Stimulated activated CD4-positive, alpha-beta T cell treated with anti-CD3 and anti-CD28 coated beads, Interleukin-2, amount 100 ng/mL, for 24 hours (primary cell): ENCODE data around the gene RFT1.

Experiments
- DNase-seq, 2 donors: peaks; one replicate each; pipeline ENCODE4 v3.0.0-alpha.2; 2020

The RFT1 gene

DNA sequence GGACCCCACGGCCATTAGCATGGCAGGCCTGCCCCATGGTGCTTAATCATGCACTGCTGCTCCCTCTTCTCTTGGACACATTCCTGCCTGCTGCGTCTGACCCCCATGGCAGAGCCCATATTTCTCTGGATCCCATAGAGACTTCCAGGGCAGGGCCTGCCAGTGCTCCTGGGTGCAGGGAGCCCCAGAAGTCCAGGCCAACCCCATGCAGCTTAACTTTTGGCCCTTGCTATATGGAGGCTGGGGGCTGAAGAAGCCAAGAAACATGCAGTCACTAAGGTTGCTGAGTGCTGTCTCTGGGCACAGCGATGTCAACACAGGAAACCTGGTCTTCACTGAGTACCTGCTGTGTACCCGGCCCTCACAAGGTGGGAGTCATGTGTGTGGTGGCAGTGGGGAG lies 19.5 kb upstream of the RFT1 start:
- DNase-seq = no peak

DNA sequence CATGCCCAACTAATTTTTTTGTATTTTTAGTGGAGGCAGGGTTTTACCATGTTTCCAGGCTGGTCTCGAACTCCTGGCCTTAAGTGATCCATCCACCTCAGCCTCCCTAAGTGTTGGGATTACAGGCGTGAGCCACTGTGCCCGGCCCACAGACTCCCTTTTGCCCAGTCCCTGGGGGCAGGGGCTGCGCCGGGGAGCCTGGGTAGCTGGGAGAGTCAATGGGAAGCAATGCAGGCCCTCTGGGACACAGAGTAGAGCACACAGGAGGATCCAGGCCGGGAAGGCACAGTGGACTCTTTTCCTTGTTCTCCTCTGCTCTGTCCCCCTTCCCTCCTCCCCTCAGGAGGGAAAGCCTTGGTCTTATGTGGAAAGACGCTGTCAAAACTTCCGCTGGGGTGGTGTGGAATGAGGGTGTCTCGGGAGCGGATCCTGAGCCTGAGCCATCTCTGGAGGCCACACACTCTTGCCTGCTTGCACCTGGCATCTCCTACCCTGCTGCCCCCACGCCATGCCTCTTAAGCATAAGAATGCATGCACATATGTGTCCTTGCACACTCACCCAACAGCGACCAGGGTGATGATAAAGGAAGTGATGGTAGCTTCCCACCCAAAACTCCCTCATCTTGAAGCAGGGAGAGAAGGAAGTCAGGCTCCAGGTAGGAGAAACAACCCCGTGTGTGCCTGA lies 18.9 kb upstream of the RFT1 start:
- DNase-seq = no peak

DNA sequence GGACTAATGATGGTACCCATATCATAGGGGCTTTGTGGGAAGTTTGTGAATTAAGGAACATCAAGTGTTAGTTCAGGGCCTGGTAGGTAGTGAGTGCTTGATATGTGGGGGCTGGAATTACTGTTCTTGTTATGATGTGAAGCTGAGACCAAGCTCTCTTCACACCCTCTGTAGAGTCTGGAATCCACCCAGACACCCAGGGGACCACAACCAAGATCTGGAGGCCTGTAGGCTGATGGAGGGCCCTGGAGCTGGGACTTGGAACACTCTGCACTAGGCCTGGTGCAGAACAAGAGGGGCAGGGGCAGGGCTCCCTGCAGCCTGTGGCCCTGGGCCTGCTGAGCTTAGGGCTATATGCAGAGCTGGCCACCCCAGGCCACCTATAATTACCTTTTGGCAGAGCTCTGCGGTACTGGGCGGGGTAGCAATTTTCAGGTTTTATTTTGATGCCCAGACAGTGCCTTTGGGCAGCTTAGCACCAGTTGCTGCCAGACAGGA lies 17.7 kb upstream of the RFT1 start:
- no peak for DNase-seq

DNA sequence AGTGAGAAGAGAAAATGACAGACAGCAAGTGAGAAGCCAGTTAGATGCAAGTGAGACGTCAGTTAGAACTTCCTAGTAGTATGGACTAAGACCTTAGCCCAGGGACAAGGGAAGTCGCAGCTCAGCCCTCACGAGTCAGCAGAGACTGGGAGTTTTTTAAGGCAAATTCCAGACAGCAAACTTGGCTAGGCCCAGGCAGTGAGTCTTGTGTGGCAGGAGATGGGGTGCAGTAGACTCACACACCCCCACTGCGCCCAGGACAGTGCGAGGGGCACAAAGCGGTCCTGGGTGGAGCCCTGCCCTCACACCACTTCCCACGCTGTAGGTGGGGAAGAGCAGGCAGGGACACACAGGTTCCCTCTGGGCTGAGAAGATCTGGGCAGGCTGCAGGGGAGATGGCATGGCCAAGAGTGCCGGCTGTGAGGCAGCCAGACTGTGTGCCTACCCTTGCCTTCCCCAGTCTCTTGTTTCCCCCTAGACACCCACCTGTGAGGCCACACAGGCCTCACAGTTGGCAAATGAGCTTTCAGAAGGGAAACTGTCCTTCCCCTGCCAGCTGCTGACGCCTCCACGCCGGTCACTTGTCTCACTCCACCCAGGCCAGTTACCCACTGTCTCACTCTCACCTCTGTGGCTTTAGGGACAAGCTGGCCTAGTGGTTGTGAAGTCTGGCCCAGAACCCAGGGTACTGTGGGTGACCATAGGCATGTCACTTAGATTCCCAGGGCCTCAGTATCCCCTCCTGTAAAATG lies 17.1 kb upstream of the RFT1 start:
- no peak for DNase-seq

DNA sequence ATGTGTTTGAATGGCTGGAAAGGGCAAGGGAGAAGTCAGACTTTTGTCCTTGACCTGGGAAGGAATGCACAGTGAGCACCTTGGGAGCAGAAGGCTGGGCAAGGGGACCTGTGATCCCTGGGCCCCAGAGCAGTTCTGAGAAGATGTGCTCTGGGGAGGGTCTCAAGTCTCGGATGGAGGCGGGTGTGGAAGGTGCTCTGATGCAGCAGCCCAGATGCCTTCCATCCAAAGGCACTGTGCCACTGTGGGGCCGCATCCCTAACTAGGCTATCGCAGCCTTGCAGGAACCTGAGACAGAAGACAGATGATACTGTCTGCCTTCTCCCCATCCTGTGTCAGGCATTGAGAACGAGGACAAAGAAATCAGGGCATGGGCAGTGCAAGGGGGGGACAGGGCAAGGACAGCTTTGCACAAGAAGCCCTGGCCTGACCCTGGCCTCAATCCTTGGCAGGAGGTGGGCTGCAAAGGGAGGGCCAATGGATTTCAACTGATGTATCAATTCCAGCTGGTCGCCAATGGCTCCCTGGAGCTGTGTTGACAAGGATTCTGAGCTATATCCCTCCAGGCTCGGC lies 16.2 kb upstream of the RFT1 start:
- DNase-seq = no peak

DNA sequence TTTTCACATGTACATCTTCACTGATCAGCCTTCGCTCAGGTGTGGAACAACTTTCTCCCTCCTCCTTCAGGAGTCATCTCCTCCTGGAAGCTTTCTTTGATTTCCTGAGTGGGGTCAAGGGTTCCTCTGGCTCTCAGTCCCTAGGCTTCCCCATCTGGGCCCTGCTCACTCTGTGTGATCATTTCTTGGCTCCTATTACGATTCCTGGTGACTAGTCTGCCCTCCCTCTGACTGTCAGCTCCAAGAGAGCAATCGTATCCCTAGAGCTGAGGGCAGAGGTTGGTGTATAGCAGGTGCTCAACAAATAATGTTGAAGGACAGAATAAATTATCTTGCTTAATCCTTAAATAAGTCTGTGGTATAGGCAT lies 15.5 kb upstream of the RFT1 start:
- no peak for DNase-seq

DNA sequence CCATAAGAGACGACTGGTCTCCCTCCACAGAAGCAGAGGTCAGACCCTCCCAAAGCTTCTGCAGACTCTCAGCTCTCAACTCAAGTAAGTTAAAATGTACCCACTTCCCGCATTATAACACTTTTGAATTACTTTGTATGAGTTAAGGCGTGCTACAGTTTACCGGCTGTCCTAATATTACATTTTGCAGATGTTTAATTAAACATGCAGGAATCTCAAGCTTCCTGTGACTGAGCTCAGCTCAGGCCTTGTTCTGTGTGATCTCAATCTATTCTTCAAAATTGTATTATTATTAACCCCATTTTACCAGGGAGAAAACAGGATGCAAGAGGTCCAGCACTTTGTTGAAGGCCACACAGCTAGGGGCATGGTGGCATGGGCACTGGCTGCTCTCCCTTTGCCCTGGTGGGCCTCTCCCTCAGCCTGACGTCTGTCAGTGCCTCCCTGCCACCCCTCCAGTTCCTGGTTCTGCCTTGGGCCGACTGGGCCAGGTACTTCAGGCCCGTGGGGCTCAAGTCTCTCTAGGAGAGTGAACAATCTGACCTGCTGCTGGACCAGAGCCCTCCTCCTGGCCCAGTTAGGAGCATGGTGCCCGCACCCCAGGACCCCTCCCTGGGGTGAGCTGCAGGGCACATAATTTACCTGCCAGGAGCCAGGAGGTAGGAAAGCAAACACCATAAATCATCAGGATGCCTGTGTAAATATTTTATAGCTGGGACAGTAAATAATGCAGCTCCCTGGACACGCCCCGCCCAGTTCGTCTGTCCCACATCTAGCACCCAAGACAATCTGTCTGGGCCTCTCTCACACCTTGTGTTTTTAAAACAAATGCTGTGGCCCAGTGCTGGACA lies 14.9 kb upstream of the RFT1 start:
- no peak for DNase-seq

DNA sequence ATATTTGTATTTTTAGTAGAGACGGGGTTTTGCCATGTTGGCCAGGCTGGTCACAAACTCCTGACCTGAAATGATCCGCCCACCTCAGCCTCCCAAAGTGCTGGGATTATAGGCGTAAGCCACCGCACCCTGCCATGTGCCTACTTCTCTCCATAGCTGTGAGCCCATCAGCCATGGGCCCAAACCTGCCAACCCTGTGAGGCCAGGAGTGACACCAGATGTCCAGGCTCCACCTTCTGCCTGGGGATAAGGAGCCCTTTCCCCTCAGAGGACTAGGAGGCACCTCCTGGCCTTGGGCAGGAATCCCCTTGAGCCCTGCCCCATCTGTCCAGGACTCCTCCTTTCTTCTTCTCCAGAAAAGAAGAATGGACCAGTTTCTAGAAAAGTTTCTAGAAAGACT lies 14.2 kb upstream of the RFT1 start:
- no peak for DNase-seq

DNA sequence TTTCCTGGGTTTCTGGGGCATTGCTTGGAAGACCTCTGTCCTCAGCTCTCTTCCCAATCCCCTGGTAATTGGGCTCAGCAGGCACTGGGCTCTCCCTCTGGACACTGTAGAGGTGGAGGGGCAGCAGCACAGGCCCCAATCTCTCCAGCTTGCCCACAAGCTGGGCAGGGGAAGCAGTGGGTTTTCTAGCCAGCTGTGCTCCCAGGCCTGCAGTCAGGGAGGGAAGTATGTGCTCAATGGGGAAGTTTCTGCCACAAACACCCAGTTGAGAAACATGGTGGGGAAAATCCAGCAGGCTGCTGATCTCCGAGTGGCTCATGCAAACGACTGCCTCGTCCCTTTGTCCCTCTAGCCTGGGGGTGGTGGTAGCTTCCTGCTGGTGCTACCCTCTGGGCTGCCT lies 12.8 kb upstream of the RFT1 start:
- no peak for DNase-seq

DNA sequence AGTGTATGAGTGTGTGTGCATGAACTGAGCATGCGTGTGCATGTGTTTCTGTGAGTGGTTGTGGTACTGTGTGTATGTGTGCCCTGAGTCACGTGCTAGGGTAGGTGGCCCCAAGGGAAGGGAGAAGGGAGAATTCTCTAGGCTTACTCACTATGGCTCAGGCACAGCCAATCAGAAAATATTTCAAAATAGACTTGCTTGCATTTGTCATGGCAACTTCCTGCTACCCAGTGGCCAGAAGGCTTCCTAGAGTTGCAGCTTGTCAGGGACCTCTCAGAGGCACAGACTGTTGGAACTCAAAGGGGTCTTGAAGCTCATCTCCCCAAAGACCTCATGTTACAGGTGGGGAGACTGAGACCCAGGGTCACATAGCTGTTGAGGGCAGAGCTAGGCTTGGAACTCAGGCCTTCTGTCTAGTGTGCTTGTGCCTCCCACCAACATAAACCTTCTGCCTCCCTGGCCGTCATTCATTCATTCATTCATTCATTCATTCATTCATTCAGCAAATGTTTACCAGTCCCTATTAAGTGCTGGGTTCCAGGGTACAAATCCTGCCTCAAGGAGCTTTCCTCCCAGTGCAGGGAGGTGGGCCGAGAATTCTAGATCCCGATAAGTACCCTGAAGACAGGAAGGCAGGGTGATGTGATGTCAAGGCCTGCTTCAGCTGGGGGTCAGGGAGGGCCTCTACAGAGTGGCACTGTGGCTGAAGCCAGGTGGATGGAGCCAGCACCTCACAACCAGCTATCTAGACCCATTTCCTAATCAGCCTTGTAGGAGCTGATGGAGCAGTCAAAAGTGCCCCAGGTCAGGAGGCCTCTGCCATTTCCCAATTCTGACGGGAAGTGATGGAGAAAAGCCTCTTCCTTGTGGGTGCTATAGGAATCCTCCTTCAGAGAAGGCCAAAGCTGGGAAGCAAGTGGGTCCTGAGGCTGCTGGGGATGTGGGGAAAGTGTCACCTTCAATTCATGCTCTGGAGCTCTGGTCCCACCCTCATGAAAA lies 10.9 kb upstream of the RFT1 start:
- DNase-seq = no peak

DNA sequence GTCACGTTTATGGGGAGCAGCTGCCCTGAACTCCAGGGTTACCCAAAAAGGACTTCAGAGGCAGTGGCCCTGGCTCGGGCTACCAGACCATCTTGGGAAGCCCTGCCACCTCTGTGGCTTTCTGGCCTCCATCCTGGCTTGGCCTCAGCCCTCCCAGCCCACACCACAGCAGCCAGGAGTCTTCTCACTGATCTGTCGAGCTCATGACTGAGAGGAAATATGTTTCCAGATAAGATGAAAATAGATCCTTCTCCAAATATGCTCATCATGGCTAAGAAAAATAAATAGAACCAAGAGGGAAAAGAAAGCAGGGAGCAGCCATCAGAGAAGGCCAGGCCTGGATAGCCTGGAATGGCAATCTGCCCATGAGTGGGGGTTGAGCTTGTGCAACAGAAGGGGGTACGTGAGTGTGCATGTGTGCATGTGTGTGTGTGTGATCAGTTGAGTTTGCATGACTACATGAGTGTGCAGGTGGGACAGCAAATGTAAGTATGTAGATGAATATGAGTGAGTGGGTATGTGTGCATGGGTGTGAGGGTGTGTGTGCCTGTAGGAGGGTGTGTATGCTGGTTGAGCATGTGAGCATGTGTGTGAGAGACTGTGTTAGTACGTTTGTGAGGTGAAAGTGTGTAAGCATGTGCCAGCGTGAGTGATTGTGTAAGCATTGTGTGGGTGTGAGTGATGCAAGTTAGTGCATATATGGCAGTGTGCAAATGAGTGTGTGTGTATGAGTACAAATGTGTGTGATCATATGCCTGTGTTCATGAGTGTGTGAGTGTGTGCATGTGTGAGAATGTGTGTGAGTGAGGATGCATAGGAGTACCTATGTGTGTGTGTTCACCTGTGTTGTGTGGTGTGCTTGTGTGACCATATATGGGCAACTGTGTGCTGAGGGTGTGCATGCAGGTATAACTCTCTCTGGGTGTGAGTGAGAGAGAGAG lies 9.9 kb upstream of the RFT1 start:
- no peak for DNase-seq

DNA sequence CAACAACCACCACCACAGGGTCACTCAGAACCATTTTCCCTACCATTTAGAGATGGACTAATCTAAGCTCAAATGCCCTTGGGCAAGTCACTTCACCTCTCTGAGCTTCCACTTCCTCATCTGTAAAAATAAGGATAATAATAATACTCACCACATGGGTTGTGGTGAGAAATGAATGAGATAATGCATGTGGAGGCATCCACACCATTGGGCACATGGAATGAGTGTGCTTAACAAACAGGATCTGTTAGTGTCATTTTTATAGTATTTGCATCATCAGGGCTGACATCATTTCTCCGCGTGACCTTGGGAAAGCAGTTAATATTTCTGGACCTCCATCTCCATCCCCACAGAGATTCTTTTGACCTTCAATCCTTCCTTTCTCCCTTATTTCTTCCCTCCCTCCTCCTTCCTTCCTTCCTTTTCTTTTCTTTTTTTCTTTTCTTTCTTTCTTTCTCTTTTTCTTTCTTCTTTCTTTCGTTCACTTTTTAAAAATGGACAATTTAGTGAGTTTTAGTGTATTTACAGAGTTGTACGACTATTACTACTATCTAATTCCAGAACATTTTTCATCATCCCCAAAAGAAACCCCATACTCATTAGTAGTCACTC lies 7.7 kb upstream of the RFT1 start:
- DNase-seq = no peak

DNA sequence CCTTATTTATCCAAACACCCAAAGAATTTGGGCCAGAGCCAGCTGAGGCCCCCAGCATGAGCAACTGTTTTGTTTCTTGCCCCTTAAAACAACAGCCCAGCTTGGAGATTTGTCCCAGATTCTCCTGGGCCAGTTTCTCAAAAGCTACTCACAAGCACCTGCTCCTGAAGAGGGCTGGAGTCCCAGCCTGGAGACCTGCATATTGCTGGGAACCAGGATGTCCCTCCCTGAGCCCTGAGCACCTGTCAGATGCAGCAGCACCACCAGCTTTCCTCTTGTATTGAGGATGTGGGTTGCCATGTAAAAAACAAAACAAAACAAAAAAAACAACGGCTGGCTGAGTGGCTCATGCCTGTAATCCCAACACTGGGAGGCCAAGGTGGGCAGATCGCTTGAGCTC lies 7.0 kb upstream of the RFT1 start:
- DNase-seq = no peak

DNA sequence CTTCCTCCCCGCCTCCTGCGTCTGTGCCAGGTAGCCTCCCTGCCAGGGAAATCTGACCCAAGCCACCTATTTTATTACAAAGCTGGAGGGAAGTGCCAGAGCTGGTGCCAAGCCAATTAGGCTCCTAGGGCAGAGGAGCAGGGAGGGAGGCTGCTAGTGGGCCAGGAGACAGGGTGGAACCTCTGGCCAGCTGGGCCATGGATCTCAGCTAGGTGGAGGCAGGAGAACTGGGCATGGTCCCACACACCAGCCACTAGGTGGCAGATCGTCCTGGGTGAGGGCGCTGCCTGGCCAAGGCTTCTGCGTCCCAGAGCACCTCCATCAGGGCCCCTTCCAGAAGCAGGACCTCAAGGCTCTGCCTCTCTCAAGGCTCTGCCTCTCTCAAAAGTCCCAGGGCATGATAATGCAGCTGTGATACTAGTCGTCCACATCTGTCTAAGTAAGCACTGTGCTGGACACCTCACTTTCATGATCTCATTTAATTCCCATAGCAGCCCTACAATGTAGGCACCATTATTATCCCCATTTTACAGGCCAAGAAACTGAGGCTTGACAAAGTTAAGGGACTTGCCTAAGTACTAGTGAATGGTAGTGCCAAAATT lies 4.5 kb upstream of the RFT1 start:
- DNase-seq = peak; percentile 65 to 73

DNA sequence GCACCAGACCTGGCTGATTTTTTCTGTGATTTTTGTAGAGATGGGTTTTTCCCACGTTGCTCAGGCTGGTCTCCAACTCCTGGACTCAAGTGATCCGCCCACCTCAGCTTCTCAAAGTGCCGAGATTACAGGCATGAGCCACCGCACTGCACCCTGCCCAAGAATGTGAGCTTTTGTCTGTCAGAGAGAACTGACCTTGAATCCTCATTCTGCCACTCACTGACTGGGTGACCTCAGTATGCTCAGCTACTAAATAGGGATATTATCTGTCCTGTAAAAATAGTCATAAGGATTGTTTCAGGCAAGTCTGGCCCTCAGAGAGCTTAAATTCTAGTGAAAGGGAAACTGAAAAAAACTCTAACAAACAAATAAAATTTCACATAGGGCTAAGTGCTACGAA lies 2.1 kb upstream of the RFT1 start:
- DNase-seq = no peak

DNA sequence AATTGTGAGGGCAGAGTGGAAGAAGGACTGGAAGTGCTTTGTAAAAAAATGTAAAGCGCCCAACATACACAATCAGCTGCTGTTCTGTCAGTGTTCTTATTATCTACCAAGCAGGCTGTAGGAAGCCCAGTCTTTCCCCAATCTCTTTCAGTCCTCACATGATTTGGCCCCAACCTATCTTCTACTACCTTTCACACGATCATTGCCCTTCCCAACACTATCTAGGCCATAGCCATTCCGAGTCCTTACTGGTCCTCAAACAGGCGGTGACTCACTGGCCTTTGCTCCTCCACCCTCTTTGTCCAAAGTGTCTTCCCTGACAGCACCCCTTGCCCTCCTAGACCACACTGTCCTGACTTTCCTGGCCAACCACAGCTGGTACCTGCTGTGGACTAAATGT lies 861 bp upstream of the RFT1 start:
- no peak for DNase-seq

DNA sequence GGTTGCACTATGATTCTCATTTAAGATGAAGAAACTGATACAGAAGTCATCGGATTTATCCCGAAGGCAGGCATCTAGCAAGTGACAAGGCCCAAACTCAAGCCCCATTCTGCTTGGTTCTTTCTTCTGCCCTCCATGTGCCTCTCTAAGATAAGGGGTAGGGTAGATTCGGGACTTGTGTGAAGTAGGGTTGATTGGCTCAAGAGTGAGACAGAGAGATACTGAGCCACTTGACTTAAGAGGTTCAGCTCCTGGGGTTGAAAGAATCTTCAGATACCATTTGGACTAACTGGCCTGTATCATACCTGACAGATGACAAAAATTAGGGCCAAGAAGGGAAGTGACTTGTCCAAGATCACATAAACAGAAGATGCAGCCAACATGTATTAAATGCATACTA lies 891 bp downstream of the RFT1 start:
- no peak for DNase-seq

DNA sequence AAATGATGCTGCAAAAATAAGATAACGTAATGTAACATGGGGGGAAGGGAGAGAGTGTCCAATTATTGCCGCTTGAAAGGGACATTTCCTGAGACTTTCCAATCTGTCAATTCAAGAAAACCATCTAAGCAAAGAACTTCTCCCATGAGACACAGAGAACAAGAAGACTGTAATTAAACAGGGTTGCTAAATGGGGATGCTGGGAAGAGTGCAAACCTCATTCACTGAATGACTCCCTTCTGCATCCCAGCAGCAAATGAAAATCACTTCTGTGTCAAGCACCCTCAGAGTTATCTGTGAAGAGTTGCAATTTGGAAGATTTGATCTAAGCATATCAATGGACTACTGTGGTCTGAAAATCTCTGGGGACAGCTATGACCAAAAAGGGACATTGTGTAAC lies 3.6 kb downstream of the RFT1 start:
- DNase-seq = no peak

DNA sequence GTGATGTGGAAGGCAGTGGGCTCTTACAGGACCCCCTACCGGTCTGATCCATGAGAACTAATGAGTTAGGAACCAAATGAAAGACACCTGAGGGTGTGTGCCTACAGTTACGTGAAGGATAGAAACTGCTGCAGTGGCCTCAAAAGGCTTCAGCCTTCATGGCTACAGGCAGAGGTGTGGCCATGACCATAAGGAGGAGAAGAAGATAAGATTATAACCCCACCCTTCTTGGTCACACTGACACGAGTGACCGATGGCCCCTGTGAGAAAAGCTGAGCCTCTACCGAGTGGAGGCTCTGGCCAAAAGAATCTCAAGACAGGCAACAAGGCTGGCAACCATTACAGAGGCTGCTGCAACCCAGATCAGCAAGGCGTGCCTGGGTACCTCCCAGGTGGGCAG lies 6.3 kb downstream of the RFT1 start:
- DNase-seq = no peak

DNA sequence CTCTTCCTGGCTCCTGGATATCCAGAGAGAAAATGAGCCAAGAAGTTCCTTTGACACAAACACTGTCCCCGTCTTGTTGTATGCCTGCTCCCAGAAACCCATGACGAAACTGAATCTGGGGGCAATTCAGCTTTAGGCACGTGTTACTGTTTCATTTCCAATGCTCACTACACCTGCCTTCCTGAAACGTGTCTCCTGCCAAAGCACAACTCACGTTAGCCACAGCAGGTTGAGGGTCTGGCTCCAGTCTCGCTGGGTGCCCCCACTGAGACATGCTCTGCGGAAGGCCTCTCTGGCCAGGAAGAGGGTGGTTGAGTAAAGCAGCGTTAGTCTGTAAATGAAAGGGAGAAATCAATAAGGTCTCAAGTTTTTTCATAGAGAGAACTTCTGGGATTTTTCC lies 6.7 kb downstream of the RFT1 start:
- DNase-seq = no peak
